ENCODE results near the gene SLC6A9. TPM values are rescaled to one million over a fixed set of nuclear protein-coding genes. Genes with fewer than 3 reads are reported as not detected.

The SLC6A9 gene
- total RNA-seq, 2 experiments from 2014 or later: 6.5 to 7.4 TPM

GRCh38 chr1:44038876-44039657 is 7.8 kb upstream of the SLC6A9 start:
- Mint-ChIP-seq H3K27me3 (peaks cover 2% of the 10 kb centered on the region), H3K4me3 (no peak overlapping the region), H3K27ac (no peak overlapping the region), H3K9me3 (no peaks in the 10 kb centered on the region), H3K36me3 (ENCODE audit: low read depth) (no peaks in the 10 kb centered on the region), H3K4me1 (ENCODE audit: low read depth) (peaks cover 4% of the 10 kb centered on the region)
- ATAC-seq (no peak), DNase-seq (no peak)
- CTCF ChIA-PET: interaction anchor here (1.0 to 4.5 kb wide), 2 partner anchors 9 to 33 kb away, joined by 5 to 49 read pairs; no protein-coding TSS in a partner anchor
- POLR2A ChIA-PET: no interaction called here
- no peak for TF ChIP-seq CTCF (IDR thresholded peaks at IDR 0.05)
- intact Hi-C loops (cut with micrococcal nuclease): loop anchor here (5.0 kb wide), 1 partner anchor 37 kb away; no protein-coding TSS in a partner anchor

- ChIA-PET POLR2A (interaction anchor here (0.7 to 1.0 kb wide), 2 partner anchors 31 to 35 kb away, joined by 3 to 4 read pairs; no protein-coding TSS in a partner anchor), CTCF (interaction anchor here (0.6 to 5.7 kb wide), 14 partner anchors 10 to 273 kb away, joined by 3 to 98 read pairs (median 6); partner anchors contain the start of genes ATP6V0B, CCDC24 and DPH2)
- no peak for TF ChIP-seq CTCF (IDR thresholded peaks at IDR 0.05)
- H3K27me3 Mint-ChIP-seq: no peaks in the 10 kb centered on the region
- peaks cover 8% of the 10 kb centered on the region for H3K4me1 Mint-ChIP-seq (ENCODE audit: low read depth)
- H3K4me3 Mint-ChIP-seq: no peak overlapping the region
- no peak for DNase-seq
- H3K9me3 Mint-ChIP-seq: no peaks in the 10 kb centered on the region
- H3K27ac Mint-ChIP-seq: no peak overlapping the region
- no peaks in the 10 kb centered on the region for H3K36me3 Mint-ChIP-seq (ENCODE audit: low read depth)
- intact Hi-C loops (cut with micrococcal nuclease): loop anchor here (5.0 kb wide), 1 partner anchor 35 kb away; no protein-coding TSS in a partner anchor
- no peak for ATAC-seq
Measured at GRCh38 chr1:44037154-44037553, 5.9 kb upstream of the SLC6A9 start.

- peaks cover 9% of the 10 kb centered on the region for H3K4me1 Mint-ChIP-seq (ENCODE audit: low read depth)
- ATAC-seq (peak; percentile 93), DNase-seq (peak; percentile 81)
- H3K4me3 Mint-ChIP-seq: no peak overlapping the region
- POLR2A ChIA-PET: interaction anchor here (0.6 to 1.0 kb wide), 3 partner anchors 31 to 67 kb away, joined by 3 to 4 read pairs (median 3); partner anchors contain the start of gene DPH2
- intact Hi-C loops (cut with micrococcal nuclease): loop anchor here (5.0 kb wide), 1 partner anchor 34 kb away; no protein-coding TSS in a partner anchor
- H3K27ac Mint-ChIP-seq: no peak overlapping the region
- no peaks in the 10 kb centered on the region for H3K27me3 Mint-ChIP-seq
- H3K9me3 Mint-ChIP-seq: no peaks in the 10 kb centered on the region
- H3K36me3 Mint-ChIP-seq (ENCODE audit: low read depth): no peaks in the 10 kb centered on the region
- CTCF ChIA-PET: interaction anchor here (0.6 to 5.7 kb wide), 17 partner anchors 10 to 507 kb away, joined by 3 to 98 read pairs (median 5); partner anchors contain the start of genes ATP6V0B, CCDC24 and DPH2
- peak; percentile 72 for TF ChIP-seq CTCF (IDR thresholded peaks at IDR 0.05)
Measured at GRCh38 chr1:44036409-44037139, 5.3 kb upstream of the SLC6A9 start.

GRCh38 chr1:44035726-44036408 is 4.6 kb upstream of the SLC6A9 start:
- H3K36me3 Mint-ChIP-seq (ENCODE audit: low read depth): no peaks in the 10 kb centered on the region
- POLR2A ChIA-PET: interaction anchor here (0.9 to 1.0 kb wide), 2 partner anchors 30 to 43 kb away, joined by 3 to 4 read pairs; no protein-coding TSS in a partner anchor
- CTCF ChIA-PET: interaction anchor here (0.8 to 5.7 kb wide), 13 partner anchors 11 to 506 kb away, joined by 3 to 98 read pairs (median 6); partner anchors contain the start of genes ATP6V0B, CCDC24 and DPH2
- no peak overlapping the region for H3K4me3 Mint-ChIP-seq
- H3K27me3 Mint-ChIP-seq: no peaks in the 10 kb centered on the region
- H3K27ac Mint-ChIP-seq: no peak overlapping the region
- DNase-seq (peak; percentile 32), ATAC-seq (no peak)
- H3K9me3 Mint-ChIP-seq: no peaks in the 10 kb centered on the region
- TF ChIP-seq CTCF (IDR thresholded peaks at IDR 0.05): no peak
- H3K4me1 Mint-ChIP-seq (ENCODE audit: low read depth): peaks cover 10% of the 10 kb centered on the region
- intact Hi-C loops (cut with micrococcal nuclease): loop anchor here (5.0 kb wide), 1 partner anchor 34 kb away; no protein-coding TSS in a partner anchor
